KBM-7 (cell line): ENCODE results near the gene RNF141.
A peak's percentile ranks its signal among the peaks of the same experiment; 100 is the strongest.

Experiments
- DNase-seq: peaks from one replicate; pipeline ENCODE4 v3.0.0-alpha.2; 2015
- in situ Hi-C: fragments of 300-500 bp; cut with MboI; formaldehyde crosslinking; loops from 2 replicates; pipeline ENCODE4 v1.14.3; 2020; ENCODE audit warnings: low sequenced_read_pairs, low pct_unique_long_range_greater_than_20kb, mixed read lengths

RNF141 gene

GRCh38 chr11:10564030-10564429 is 23.0 kb upstream of the RNF141 start:
- in situ Hi-C loops, result no loop called here
- no peak for DNase-seq

GRCh38 chr11:10561947-10562346 is 21.0 kb upstream of the RNF141 start:
- DNase-seq, result no peak

GRCh38 chr11:10561043-10561818 is 20.2 kb upstream of the RNF141 start:
- no peak for DNase-seq
- in situ Hi-C loops, result no loop called here

More at GRCh38 chr11:10561947-10562346, 21.0 kb upstream of the RNF141 start:
- in situ Hi-C loops, result no loop called here

- in situ Hi-C loops, result no loop called here
- DNase-seq, result no peak
Measured at GRCh38 chr11:10558288-10558687, 17.3 kb upstream of the RNF141 start.

GRCh38 chr11:10556590-10556989 is 15.6 kb upstream of the RNF141 start:
- DNase-seq, result no peak
- in situ Hi-C loops, result no loop called here

- in situ Hi-C loops, result no loop called here
- DNase-seq, result no peak
Measured at GRCh38 chr11:10551845-10552352, 10.9 kb upstream of the RNF141 start.

- in situ Hi-C loops, result no loop called here
- DNase-seq, result no peak
Measured at GRCh38 chr11:10551290-10551592, 10.3 kb upstream of the RNF141 start.

- DNase-seq, result no peak
Measured at GRCh38 chr11:10550503-10551289, 9.7 kb upstream of the RNF141 start.

GRCh38 chr11:10544491-10545465 is 3.8 kb upstream of the RNF141 start:
- peak; percentile 60 for DNase-seq
- in situ Hi-C loops, result no loop called here

More at GRCh38 chr11:10550503-10551289, 9.7 kb upstream of the RNF141 start:
- in situ Hi-C loops, result no loop called here

- in situ Hi-C loops, result no loop called here
- DNase-seq, result no peak
Measured at GRCh38 chr11:10543782-10544181, 2.8 kb upstream of the RNF141 start.

- DNase-seq, result no peak
- in situ Hi-C loops, result no loop called here
Measured at GRCh38 chr11:10542776-10543175, 1.8 kb upstream of the RNF141 start.

- DNase-seq, result no peak
- in situ Hi-C loops, result no loop called here
Measured at GRCh38 chr11:10541561-10541930, 559 bp upstream of the RNF141 start.

- DNase-seq, result no peak
- in situ Hi-C loops, result no loop called here
Measured at GRCh38 chr11:10540546-10540914, 457 bp downstream of the RNF141 start.

GRCh38 chr11:10539339-10539738 is 1.6 kb downstream of the RNF141 start:
- no peak for DNase-seq
- in situ Hi-C loops, result no loop called here

- in situ Hi-C loops, result no loop called here
- DNase-seq, result no peak
Measured at GRCh38 chr11:10538924-10539323, 2.1 kb downstream of the RNF141 start.

GRCh38 chr11:10537600-10537999 is 3.4 kb downstream of the RNF141 start:
- in situ Hi-C loops, result no loop called here

GRCh38 chr11:10534316-10534715 is 6.7 kb downstream of the RNF141 start:
- in situ Hi-C loops, result no loop called here
- peak; percentile 58 for DNase-seq

More at GRCh38 chr11:10537600-10537999, 3.4 kb downstream of the RNF141 start:
- no peak for DNase-seq

GRCh38 chr11:10533323-10533722 is 7.7 kb downstream of the RNF141 start:
- DNase-seq, result no peak
- in situ Hi-C loops, result no loop called here

- in situ Hi-C loops, result no loop called here
- DNase-seq, result no peak
Measured at GRCh38 chr11:10532526-10532925, 8.5 kb downstream of the RNF141 start.
